ENCODE results near the gene LKAAEAR1. TPM values are rescaled to one million over a fixed set of nuclear protein-coding genes. Genes with fewer than 3 reads are reported as not detected.

Gene LKAAEAR1
- total RNA-seq, 6 donors from 2014 or later = 1.3 to 7.8 (median 4.9) TPM; not detected in 2

GRCh38 chr20:64065974-64066343, 18.2 kb downstream of the LKAAEAR1 start:
- DNase-seq (peak; percentile 46 to 47), ATAC-seq (ENCODE audit: low FRiP score in 2 of 2) (no peak)
- Histone ChIP-seq H3K4me3 (no peak overlapping the region), H3K27ac (no peak overlapping the region), H3K9me3 (no peaks in the 10 kb centered on the region), H3K4me1 (peaks cover 24 to 45% (median 28%) of the 10 kb centered on the region in 4 donors), H3K36me3 (no peaks in the 10 kb centered on the region), H3K27me3 (no peaks in the 10 kb centered on the region)
- WGBS, 2 donors = 25 to 49% methylated on average over 2 to 5 of the region's 5 CpGs
- TF ChIP-seq CTCF (IDR thresholded peaks at IDR 0.05) (no peak), EP300 (IDR thresholded peaks at IDR 0.05) (no peak), POLR2A (IDR thresholded peaks at IDR 0.05) (no peak), POLR2AphosphoS5 (IDR thresholded peaks at IDR 0.05) (no peak)

- H3K27me3 ChIP-seq = no peaks in the 10 kb centered on the region
- no peak for TF ChIP-seq POLR2A (IDR thresholded peaks at IDR 0.05)
- no peak for TF ChIP-seq EP300 (IDR thresholded peaks at IDR 0.05)
- no peak for TF ChIP-seq CTCF (IDR thresholded peaks at IDR 0.05)
- no peak for TF ChIP-seq POLR2AphosphoS5 (IDR thresholded peaks at IDR 0.05)
- DNase-seq (peak in 1 of 2 donors; percentile 60), ATAC-seq (ENCODE audit: low FRiP score in 2 of 2) (no peak)
- no peaks in the 10 kb centered on the region for H3K36me3 ChIP-seq
- H3K4me3 ChIP-seq = no peak overlapping the region
- H3K4me1 ChIP-seq = peaks cover 24 to 45% (median 28%) of the 10 kb centered on the region in 4 donors
- H3K27ac ChIP-seq = no peak overlapping the region
- WGBS, 2 donors = 51% methylated on average over 21 to 27 of the region's 27 CpGs
- no peaks in the 10 kb centered on the region for H3K9me3 ChIP-seq
Observed at GRCh38 chr20:64065062-64065973, 18.9 kb downstream of the LKAAEAR1 start.

- 46 to 48% methylated on average over 9 to 12 of the region's 12 CpGs for WGBS, 2 donors
- Histone ChIP-seq H3K27ac (peak overlapping the region in 2 of 4 donors; percentile 68 to 85), H3K4me3 (peak overlapping the region in 3 of 4 donors; percentile 78 to 95 (median 83)), H3K4me1 (peaks cover 24 to 38% (median 28%) of the 10 kb centered on the region in 4 donors), H3K27me3 (no peaks in the 10 kb centered on the region), H3K36me3 (no peaks in the 10 kb centered on the region), H3K9me3 (no peaks in the 10 kb centered on the region)
- peak in 1 of 2 donors; percentile 56 for DNase-seq
- TF ChIP-seq EP300 (IDR thresholded peaks at IDR 0.05) (no peak), POLR2AphosphoS5 (IDR thresholded peaks at IDR 0.05) (no peak), POLR2A (IDR thresholded peaks at IDR 0.05) (no peak), CTCF (IDR thresholded peaks at IDR 0.05) (no peak)
- ATAC-seq (ENCODE audit: low FRiP score in 2 of 2) = no peak
Observed at GRCh38 chr20:64064145-64064698, 20.0 kb downstream of the LKAAEAR1 start.

- H3K27ac ChIP-seq = peak overlapping the region; percentile 68 to 85 (median 80)
- no peaks in the 10 kb centered on the region for H3K9me3 ChIP-seq
- no peak for TF ChIP-seq POLR2A (IDR thresholded peaks at IDR 0.05)
- TF ChIP-seq EP300 (IDR thresholded peaks at IDR 0.05) = no peak
- TF ChIP-seq POLR2AphosphoS5 (IDR thresholded peaks at IDR 0.05) = no peak
- TF ChIP-seq CTCF (IDR thresholded peaks at IDR 0.05) = no peak
- H3K27me3 ChIP-seq = no peaks in the 10 kb centered on the region
- no peaks in the 10 kb centered on the region for H3K36me3 ChIP-seq
- peak in 1 of 2 donors; percentile 85 for DNase-seq
- H3K4me3 ChIP-seq = peak overlapping the region; percentile 71 to 95 (median 80)
- H3K4me1 ChIP-seq = peaks cover 25 to 38% (median 28%) of the 10 kb centered on the region in 4 donors
- WGBS, 2 donors = 5 to 10% methylated on average over 30 to 44 of the region's 51 CpGs
- peak in 1 of 2 donors; percentile 41 for ATAC-seq (ENCODE audit: low FRiP score in 2 of 2)
Observed at GRCh38 chr20:64063389-64064144, 20.6 kb downstream of the LKAAEAR1 start.
